HepG2 (cell line): Measurements from ENCODE around the gene RNF6.

Experiments
- BATF2 ChIP-seq: sonication (generic); formaldehyde crosslinking; IDR thresholded peaks from 2 replicates; pipeline ENCODE4 v1.8.0; 2022; ENCODE audit warnings: mild to moderate bottlenecking, missing genetic modification reagents, moderate library complexity
- CHD2 ChIP-seq: IDR thresholded peaks from 2 replicates; pipeline ENCODE4 v1.6.1; 2011; ENCODE audit warnings: low read depth, low read length, improper control_type of control experiment
- KMT2B ChIP-seq: IDR thresholded peaks from 2 replicates; pipeline ENCODE4 v1.6.1; 2016; ENCODE audit warnings: missing genetic modification reagents, missing compliant biosample characterization
- ZNF382 ChIP-seq: sonication (generic); formaldehyde crosslinking; IDR thresholded peaks from 2 replicates; pipeline ENCODE4 v1.5.0; 2020; ENCODE audit warnings: missing genetic modification reagents, mild to moderate bottlenecking, borderline replicate concordance

- no peak for TF ChIP-seq ZNF382 (CRISPR knock-in tag)
- no peak for TF ChIP-seq BATF2 (CRISPR knock-in tag)
- no peak for TF ChIP-seq CHD2
- TF ChIP-seq KMT2B (CRISPR knock-in tag): no peak
These were observed 37.5 kb upstream of the RNF6 start for GRCh38 chr13:26259634-26260033.
